HG02973 (cell line): ENCODE data around the gene CLDND1.

ENCODE experiments used
- ATAC-seq: cut with Tn5 transposase; IDR thresholded peaks from one replicate; pipeline ENCODE4 v1.9.1; 2021; ENCODE audit warnings: moderate library complexity; ENCODE audit not compliant: unreplicated experiment

CLDND1 gene

DNA sequence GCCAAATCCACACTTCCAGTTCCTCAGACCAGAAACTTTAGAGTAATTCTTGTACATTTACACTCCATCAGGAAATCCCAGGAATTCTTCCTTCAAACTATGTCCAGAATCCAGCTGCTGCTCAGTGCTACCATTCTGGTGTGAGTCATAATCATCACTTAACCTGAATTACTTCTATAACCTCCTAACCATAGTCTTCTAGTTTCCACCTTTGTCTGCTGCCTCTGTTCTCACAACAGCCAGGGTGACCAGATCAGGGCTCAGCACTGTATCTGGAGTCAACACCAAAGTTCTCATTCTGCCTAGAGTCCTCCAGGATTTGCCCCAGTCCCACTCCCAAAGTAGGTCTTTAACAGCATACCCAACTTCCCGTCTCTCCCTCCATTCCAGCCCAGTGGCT lies 3.4 kb downstream of the CLDND1 start:
- ATAC-seq = no peak

DNA sequence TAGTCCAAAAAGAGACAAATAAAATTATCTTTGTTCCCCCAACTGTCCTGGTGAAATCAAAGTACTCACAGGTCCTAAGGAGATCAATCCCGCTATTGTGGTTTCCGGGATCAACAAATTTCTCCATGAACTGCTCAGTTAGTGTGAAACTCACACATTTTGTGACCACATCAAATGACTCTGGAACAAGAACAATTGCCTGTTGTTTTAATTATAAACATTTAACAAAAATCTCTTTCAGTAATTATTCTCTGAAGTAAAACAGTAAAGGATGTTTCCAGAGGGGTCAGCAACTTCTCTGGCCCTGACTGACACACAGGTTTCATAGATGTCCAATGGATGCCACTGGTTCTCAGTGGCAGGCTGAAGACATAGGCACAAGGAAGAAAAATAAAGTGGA lies 3.9 kb downstream of the CLDND1 start:
- no peak for ATAC-seq

DNA sequence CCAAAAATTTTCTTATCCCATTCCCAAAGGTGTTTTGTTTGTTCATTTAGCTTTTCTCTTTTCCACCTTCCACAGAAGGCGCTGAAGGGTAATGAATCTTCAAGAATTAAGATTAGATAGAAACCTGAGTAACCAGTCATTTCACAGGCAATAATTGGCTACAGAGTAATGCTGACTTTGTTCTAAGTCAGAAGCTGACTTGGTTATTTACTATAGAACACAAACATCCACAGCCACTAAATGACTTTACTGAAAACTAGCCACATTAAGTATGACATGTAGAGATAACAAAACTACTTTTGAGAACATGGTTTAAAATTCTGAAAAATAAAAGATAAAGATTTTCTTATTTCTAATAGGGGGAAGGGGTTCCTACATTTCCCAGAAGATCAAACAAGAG lies 7.8 kb downstream of the CLDND1 start:
- ATAC-seq = no peak

DNA sequence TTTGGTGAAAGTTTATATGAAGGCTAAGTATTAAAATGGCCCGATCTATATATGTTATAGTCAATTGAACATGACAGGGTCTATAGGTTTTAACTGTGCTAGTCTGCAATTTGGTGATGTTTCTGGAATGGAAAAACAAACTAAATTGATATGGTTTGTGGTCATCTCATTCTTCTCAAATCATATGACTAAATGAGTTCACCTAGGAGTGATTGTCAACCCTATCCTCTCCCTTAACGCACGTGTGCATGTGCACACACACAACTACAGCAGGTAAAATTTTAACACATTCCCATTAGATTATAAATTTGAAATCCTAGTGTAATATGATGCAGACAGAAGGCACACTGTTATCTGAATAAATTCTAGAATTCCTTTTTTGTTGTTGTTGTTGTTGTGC lies 9.0 kb downstream of the CLDND1 start:
- ATAC-seq = no peak

- no peak for ATAC-seq
Observed at GRCh38 chr3:98513091-98513511, 9.6 kb downstream of the CLDND1 start.

DNA sequence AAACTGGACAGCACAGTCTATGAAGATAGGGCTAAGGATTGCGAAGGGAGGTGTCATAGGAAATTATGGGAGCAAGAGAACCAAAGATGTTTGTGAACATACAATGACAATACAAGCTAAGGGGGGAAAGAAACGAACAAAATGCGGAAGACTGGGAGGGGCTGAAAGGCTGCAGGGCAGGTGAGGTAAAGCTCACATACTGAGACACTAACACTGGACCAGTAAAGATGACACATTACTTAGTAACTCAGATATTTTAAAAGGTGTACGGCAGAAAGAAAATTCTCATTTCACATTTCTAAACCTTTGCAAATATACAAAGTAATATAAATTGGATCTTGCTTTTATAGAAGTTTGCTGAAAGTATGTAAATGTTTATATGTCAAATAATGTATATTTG lies 10.1 kb downstream of the CLDND1 start:
- no peak for ATAC-seq

DNA sequence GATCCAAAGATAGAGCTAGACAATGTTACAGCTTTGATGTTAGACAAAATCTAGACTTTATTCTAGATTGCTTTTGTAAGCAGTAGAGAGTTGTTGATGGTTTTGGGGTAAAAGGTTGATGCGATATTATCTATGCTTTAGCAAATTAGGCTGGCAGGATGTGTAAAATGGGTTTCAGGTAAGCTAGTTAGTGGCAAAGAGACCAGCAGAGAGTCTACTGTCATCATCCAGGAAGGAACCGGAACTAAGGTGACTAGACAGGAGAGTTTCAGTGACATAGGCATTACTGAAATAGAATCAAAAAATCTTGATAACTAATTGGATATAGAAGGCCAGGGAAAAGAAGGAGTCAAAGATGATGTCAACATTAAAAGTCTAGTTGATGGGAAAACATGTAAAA lies 14.1 kb downstream of the CLDND1 start:
- ATAC-seq = no peak

GRCh38 chr3:98504539-98504938 lies 18.2 kb downstream of the CLDND1 start:
- ATAC-seq = no peak

GRCh38 chr3:98501863-98502576 lies 20.7 kb downstream of the CLDND1 start:
- ATAC-seq = no peak

DNA sequence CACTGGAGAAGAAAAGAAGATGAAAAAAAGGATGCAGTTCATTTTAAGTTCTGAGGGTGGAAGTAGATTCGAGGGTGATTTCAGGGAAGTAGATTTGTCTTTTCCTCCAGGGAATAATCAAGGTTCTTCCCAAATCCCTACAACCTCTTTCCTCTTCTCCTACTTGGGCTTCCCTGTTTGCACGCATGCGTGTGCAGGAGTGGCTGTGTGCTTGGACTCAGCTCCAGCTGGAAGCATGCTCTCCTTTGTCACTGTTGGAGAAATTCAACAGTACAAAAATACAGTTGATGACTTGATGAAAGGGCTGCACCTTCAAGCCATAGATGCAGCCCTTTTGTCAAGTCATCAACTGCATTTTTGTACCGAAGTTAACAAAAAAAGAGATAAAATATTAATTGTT lies 21.4 kb downstream of the CLDND1 start:
- no peak for ATAC-seq

- ATAC-seq = no peak
Observed at GRCh38 chr3:98500019-98500418, 22.7 kb downstream of the CLDND1 start.

- ATAC-seq = no peak
Observed at GRCh38 chr3:98497381-98497780, 25.3 kb downstream of the CLDND1 start, which contains the start of gene OR5K2. Gene OR5K2, plus strand, starts transcription at chr3:98497681. Its CDS starts 0 bp downstream, at chr3:98497681.

- no peak for ATAC-seq
Observed at GRCh38 chr3:98483626-98484025, 39.1 kb downstream of the CLDND1 start.

- ATAC-seq = no peak
Observed at GRCh38 chr3:98482717-98483482, 39.8 kb downstream of the CLDND1 start.
